GM18861 (cell line): ENCODE results near the gene APBB2.
"Not testable (repeated sequence)": the region's sequence is repeated elsewhere in the genome, so short reads cannot be mapped to it uniquely, and the experiment has no call there.

Source experiments
- ATAC-seq: cut with Tn5 transposase; IDR thresholded peaks from one replicate; pipeline ENCODE4 v1.9.1; 2021; ENCODE audit not compliant: unreplicated experiment

The APBB2 gene

DNA sequence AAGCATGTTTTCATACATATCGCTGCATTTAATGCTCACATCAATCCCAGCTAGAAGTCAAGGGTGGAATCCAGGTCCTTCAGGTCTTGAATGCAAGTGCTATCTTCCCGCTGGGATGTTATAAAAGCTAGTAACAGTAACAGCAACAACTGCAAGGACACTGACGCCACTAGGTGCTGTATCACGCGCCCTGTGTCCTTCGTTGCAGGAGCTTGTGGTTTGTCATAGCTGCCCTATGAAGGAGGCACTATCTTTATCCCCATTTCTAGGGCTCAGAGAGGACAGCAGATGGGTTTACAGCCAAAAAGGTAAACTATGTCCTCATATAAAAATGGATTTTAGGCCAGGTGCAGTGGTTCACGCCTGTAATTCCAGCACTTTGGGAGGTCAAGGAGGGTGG lies 261.7 kb downstream of the APBB2 start:
- no peak for ATAC-seq

DNA sequence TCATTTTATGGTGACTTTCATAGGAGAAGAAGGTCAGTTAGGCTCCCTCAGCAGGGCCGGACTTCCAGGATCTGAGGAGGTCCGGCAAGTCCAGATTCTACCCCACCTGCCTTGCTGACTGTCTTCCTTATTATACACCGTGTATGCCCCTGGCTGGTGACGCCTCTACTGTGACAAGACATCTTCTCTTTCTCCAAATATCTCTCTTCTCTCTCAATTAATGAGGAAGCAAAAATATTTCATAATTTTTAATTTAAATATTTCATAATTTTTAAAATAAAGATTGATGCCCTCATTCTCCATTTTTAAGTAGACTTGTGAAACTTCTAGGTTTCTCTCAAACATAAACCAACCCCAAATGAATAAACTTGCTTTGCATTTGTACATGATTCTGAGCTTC lies 262.1 kb downstream of the APBB2 start:
- no peak for ATAC-seq

DNA sequence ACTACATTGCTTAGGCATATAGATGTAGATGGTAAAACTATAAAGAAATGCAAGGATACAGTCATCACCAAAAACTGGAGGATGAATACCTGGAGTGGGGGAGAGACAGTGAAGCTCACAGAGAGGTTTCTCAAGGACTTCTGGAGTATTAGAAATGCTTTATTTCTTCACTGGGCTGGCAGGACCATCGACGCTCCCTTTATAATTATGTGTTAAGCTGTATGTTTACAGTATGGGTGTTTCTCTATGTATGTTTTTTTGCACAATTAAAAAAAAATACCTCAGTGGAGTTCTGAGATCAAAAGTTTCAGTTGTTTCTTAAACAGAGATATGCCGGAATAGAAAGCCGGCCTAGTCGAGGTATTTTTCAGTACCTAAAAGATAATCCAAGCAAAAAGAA lies 263.3 kb downstream of the APBB2 start:
- ATAC-seq = no peak

DNA sequence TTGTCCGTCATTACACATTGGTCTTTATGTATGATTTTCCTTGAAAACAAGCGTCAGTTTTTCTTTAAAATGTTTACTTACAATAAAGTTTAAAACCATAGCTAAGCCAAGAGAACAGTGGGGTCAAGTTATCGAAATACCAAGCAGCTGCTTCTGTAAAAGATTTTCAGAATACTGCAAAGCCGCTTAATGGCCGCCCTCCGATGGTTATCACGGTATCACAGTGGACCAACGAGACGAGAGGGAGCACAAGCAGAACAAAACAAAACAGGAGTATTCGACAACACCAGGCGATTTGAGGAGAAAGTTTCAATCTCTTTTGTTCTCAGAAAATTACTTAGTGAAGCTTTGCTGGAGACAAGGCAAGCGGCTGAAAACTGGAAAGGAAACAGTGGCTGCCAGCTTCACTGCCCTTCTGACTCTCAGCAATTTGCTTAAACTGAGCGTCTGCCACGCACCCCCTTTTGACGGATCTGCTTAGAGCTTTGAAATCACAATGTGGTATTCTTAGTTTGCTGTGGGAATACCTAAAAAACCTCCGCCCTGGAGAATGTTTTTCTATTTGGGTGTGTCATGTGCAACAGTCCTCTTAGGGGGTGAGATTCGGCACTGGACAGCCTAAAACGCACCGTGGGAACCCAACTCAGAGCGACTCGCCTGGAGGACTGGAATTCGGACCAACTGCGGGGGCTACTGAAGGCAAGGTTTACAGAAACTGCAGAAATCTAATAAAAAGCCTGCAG lies 264.8 kb downstream of the APBB2 start:
- no peak for ATAC-seq

DNA sequence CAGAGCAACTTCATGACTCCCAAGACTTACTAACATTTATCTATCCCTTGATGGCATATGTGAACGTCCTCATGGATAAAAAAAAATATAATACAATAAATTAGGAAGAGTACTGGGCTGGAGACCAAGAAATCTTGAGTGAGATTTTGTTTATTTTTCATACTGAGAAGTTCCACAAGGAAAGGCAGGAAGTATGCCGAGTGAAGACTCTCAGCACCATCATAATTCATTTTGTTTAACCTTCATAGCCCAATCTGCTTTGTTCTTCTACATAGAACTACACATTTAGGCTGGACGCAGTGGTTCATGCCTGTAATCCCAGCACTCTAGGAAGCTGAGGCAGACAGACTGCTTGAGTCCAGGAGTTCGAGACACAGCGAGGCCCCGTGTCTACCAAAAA lies 266.3 kb downstream of the APBB2 start:
- no peak for ATAC-seq

DNA sequence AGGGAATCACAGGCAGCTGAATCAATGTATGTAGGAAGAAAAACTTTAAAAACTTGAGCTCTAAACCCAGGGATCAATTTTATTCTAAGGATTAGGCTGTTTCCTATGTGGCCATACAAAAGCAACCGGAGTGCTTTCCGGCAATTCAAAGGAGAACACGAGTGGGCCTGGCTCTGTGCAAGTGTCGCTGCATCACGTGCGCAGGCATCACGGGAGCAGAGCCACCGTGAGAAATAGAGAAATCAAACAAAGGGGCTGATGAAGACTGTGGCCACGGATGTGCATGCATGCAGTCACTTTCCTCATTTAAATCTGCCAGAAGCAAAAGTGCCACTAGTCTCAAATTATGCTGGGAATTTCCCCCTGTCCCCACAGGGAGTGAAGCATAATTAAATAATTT lies 267.7 kb downstream of the APBB2 start:
- no peak for ATAC-seq

DNA sequence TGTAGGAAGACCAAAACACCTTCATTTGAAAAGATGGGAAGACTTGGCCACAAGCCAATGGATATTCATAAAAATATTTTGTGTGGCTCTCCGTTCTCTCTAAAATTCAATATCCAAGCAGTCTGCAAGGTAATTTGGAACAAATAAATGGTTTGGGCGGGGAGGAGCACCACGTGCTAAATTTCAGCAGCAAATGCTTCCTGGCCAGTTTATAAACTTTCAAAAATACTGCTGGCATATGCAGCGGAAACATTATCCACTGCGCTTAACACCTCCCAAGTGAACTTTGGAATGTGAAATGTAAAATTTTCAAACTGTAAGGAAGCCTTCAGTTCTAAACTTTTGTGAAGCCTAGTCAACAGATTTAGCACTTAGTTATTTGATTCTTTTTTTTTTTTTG lies 273.6 kb downstream of the APBB2 start:
- ATAC-seq = no peak

DNA sequence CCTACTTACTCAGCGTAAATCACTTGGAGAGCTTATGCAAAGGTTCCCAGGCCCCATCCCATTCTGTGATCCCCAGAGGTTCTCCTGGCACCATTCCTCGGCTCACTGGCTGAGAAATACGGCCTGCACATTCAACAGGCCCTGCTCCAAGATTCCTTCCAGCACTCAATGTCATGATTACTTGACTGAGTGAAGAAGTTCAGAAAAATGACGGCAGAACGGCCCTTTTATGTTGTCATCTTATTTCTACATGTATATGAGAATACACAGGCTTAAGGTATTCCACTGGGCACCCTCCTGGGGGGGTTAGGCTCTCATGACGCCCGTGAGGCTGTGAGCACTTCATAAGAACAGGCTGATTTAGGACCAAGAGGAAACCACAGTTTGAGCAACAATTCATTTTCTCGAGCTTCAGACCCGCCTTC lies 274.0 kb downstream of the APBB2 start:
- no peak for ATAC-seq

DNA sequence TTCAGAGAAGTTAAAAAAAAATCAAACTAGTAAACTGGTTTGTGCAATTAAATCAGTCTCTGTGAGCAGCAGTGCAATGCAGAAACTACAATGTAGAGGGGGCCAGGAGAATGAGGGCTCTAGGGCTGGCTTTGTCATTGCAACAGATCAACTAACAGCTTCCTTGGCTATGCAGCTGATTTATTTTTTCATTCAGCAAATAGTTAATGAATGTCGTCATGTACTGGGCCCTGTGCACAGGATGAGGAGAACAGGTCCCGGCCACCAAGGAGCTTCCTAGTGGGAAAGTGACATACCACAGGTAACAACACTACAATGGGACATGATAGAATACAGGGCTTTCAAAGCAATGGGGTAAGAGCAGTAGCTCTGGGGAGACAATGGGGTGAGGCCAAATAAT lies 274.5 kb downstream of the APBB2 start:
- ATAC-seq = no peak

DNA sequence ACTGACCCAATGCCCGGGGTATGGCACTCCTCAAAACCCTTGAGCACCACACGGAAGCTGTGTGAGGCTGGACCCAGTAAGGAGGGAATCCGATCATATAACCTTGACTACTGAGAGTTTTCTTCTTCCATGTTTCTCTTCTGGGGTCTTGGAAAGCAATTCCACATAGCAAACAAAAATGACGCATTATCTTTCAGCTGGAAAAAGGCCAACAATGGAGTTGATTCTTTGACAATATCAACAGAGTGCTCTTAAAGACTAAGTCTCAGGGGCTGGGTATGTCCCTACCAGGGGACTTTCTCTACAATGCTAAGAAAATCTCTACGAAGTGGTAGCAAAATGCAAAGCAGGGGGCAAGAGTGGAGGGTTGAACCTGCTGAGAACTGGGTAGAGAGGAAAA lies 276.0 kb downstream of the APBB2 start:
- no peak for ATAC-seq

DNA sequence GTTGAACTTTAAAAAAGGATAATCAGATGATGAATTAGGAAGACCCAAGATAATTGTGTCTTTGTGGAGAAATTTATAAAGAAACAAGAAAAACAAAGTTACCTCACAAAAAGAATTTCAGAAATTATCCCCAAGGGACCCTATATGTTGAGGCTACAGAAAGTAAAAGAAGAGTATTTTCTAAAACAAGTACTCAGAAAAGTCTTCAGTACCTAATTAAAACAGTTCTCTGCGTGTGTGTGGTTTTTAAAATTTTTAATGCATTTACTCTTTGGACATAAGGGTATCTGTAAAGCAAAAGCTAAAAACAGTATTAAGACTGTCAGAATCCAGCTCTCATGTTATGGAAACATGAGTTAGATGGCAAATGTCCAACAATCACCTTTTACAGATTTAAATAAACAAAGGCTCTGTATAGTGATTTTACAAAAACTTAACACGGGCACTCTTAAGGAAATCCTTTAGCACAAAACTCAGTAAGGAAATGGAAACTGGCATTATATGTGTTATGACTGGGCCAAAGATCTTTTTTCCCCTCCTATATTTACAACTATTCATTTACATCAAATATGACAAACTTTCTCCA lies 277.1 kb downstream of the APBB2 start:
- ATAC-seq = no peak

DNA sequence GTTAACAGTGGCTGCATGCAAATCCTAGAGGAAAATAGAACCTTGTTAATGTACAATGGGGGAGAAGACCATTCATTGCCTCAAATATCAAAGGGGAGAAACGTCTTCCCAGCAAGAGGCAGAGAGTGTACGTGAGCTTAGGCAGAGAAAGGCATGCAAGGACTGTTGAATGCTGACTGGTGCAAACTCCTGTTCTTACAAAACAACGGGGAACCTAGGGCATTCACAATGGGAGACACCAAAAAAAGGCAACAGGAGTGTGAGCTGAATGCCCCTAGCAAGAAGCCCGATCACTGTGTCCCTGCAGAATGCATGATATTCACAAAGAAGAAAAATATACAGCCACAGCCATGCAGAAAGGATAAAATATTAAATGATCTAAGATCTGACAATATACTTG lies 279.7 kb downstream of the APBB2 start:
- ATAC-seq = no peak

DNA sequence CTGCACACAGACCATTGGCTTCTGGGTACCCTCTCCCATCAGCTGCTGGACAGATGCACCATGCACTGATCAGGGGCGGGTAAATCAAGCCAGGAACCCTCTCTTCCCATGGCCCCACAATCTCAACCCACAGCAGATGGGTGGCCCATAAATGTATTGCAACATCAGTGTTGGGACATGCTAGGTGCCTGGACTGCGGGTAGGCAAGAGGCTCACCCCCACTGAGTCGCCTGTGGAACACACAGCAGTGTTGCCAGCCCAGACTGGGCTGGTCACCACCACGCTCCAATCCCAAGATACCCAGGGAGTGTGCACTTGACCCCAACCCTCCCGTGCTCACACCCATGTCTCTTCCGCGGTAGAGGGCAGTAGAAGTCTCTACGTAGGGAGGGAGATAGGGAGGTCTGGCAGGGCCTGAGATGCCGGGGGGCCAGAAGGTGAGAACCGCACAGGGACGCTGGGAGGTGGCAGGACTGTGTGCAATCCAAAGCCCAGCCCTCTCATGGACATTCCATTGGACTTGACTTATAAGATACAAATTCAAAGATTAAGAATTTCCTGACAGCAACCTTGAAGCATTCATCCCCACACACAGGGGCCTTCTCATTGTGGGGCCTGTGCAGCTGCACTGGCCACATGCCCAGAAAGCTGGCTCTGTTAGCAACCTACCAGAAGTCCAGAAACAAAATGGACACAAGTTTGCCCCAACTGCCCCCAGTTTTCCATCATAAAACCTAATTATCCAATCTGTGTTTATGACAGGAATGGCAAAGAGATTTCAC lies 280.9 kb downstream of the APBB2 start:
- no peak for ATAC-seq

DNA sequence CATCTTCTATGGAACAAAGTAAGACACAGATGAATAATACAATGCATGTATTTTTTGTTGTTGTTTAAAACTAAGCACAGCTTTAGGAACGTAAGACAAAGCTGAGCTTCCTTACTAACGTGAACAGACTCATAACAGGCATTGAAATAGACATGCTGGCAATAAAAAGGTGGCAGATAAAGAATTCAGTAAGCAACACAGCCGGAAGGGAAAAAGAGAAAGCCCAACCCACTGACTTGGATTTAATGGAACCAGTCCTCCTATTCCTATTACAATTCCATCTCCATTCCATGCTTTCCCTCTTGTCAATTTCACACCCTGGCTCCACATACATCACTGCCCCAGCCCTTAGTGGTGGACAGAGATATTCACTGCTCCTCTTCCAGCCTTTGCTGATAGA lies 282.5 kb downstream of the APBB2 start:
- no peak for ATAC-seq

DNA sequence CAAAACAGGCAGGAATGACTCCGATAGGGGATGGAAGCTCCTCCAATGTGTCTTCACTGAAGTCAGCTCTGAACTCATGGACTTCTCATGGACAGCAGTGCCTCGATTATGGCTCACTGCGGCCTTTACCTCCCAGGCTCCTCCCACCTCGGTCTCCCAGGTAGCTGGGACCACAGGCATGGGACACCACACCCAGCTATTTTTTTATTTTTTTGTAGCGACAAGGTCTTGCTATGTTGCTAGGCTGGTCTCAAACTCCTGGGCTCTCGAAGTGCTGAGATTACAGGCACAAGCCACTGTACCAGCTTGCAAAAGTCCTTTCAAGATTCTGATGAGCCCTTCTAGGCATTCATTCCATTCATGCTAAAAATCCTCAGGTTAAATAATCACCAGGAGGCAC lies 283.1 kb downstream of the APBB2 start:
- no peak for ATAC-seq

DNA sequence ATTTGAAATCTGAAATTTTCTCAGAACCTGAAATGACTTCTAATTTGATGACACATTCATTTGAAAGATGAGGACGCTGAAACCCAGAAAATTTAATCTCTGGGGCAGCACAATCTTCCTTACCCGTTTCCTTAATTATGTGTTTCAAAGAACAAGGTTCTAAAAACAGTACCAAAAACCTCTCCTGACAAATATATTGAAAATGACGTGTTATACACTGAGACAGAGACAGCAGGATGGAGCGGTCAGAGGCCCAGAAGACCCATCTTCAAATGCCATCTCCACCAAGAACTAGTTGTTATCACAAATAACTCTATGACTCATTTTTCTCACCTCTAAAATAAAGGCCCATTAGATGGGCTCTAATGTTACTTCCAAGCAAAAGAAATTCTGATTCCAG lies 287.3 kb downstream of the APBB2 start:
- no peak for ATAC-seq

DNA sequence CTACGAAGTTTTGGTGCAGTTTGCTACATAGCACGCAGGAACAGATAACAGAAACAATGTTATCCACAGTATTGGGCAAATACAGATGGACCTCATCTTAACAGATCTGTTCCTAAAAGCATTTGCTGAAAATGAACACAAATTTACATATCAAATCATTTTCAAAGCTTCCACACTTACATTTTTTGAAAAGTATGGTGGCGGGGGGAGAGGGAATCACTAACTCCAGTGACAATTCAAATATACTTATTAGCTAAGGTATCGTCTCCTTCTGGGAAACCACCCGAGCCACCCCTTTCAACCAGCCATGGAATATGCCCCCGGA lies 289.6 kb downstream of the APBB2 start:
- no peak for ATAC-seq

DNA sequence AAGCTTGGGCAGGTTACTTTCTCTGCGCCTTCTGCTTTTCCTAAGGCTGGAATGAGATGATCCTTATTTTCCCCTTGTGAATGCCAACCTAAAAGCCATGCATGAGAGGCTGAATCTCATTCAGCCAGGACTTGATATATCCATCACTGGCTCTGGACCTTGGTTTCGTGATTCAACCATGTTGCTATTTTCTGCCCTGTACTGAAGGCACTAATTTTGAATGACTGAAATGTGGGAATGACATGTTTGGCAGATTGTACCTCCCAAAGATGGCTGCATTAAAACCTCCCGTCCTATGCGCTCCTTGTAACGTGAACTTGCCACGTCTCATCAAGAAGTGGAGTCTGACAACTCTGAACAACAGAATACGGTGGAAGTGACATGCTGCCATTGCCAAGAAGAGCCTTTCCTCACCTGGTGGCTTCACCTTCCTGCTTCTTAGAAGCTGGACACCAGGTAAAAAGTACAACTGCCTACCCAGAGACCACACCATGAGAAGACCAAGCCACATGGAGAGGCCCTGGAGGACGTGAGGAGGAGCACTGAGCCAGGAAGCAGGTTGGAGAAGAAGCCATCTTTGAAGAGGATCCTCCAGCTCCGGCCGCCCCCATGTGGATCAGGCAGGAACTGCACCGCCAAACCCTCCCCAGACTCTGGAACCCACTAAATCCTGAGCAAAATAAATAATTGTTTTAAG lies 290.1 kb downstream of the APBB2 start:
- no peak for ATAC-seq

DNA sequence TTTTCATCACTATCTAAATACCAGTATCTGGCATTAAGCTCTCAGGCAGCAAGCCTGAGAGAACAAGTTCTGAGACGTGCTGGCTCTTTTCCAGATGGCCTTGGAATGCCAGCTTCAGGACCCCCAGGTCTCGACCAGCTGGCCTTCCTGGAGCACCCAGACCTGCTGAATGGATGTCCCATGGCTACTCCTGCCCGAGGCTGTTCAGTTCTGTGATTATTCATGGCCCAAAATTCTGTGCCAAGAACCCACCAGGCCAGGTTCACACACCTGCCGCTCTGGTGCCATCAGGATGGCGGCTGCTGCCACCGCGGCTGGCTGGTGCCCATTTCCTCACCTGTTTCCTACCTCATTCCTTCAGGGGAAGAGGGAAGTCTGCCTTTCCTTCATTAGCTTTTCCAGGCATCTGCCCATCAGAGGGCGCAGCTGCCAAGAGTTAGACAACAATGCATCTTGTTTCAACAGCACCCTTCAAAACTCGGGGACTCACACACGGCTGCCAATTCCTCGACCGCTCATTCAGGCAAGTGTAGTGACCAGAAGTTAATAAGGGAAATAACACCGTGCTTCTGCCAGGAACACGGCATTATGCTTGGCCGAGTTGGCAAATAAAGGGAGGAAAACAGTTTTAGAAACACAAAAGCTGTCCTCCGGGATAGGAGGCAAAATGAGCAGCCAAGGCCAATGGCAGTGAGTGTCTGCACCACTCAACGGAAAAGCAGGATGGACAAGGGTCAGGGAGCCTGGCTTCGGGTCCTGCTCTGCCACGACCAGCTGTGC lies 290.8 kb downstream of the APBB2 start:
- ATAC-seq = no peak

DNA sequence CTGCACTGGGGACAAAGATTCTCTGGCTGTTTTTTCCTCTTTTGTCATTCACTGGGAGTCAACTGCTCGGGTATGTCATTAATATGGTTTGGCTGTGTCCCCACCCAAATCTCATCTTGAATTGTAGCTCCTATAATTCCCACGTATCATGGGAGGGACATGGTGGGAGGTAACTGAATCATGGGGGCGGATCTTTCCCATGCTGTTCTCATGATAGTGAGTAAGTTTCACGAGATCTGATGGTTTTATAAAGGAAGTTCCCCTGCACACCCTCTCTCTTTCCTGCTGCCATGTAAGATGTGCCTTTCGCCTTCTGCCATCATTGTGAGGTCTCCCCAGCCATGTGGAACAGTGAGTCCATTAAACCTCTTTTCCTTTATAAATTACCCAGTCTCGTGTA lies 294.4 kb downstream of the APBB2 start:
- not testable (repeated sequence) for ATAC-seq

DNA sequence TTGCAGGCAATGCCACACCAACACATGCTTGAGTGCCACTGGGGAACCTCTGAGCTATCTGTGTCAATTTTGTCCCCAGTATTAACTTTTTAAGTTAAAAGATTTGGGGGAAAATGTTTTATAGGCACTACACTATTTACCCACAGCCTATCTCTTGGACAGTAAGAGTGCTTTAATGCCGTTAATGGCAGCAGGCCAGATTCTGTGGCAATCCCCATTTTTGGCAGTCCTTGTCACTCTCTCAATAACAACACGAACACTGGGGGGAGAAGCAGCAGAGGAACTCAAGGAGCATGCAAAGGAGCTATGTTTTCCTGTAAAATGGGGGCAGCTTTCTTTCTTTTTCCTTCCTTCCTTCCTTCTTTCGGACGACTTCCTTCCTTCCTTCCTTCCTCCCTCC lies 296.0 kb downstream of the APBB2 start:
- ATAC-seq = no peak
